ENCODE data around the gene EHD1. TPM values are rescaled to one million over a fixed set of nuclear protein-coding genes. Genes with fewer than 3 reads are reported as not detected.

The EHD1 gene
- total and polyA plus RNA-seq, 9 of the 15 experiments (the other 6 are each of a cell fraction or from before 2014, with no cell fraction given): 0.46 to 65.0 (median 16.4) TPM

GRCh38 chr11:64854534-64855502 lies 23.6 kb downstream of the EHD1 start (continued):
- no peak; the same call in 1 of the 2 replicates for TF ChIP-seq REST (IDR thresholded peaks at IDR 0.05; ENCODE audit: borderline replicate concordance)
- no peak for TF ChIP-seq REST (CRISPR knock-in tag; IDR thresholded peaks at IDR 0.05; ENCODE audit: low read depth)
- peak; percentile 64; the same call in 1 of the 2 replicates for TF ChIP-seq ATF6 (CRISPR knock-in tag; IDR thresholded peaks at IDR 0.05)
- peak; percentile 34; the same call in 1 of the 2 replicates for TF ChIP-seq SP1 (CRISPR knock-in tag; IDR thresholded peaks at IDR 0.05)
- TF ChIP-seq MYC (IDR thresholded peaks at IDR 0.05; ENCODE audit: low read depth, low read length): peak; percentile 30; the same call in 1 of the 2 replicates
- TF ChIP-seq MYC (CRISPR knock-in tag; IDR thresholded peaks at IDR 0.05; ENCODE audit: borderline replicate concordance, low read depth): no peak
- TF ChIP-seq KAT7 (CRISPR knock-in tag; IDR thresholded peaks at IDR 0.05; ENCODE audit: borderline replicate concordance): no peak
- TF ChIP-seq ATF4 (CRISPR knock-in tag; IDR thresholded peaks at IDR 0.05): no peak
- TF ChIP-seq ZNF592 (IDR thresholded peaks at IDR 0.05): peak; percentile 97
- no peak for TF ChIP-seq EHMT2 (IDR thresholded peaks at IDR 0.05)

All from K562 (cell line).